ENCODE data around the gene PNMA8C.

DNA sequence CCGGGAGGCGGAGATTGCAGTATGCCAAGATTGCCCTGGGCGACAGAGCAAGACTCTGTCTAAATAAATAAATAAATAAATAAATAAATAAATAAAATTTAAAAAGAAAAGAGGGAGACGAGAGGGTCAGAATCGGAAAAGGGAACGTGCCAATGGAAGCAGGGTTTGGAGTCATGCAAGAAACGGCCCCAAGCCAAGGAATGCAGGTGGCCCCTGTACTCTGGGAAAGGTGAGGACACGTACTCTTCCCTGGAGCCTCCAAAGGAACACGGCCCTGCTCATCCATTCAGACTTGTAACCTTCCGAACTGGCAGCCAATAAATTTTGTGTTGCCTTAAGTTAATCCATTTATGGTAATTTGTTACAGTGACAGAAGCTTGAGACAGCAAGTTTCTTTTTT lies 19.9 kb upstream of the PNMA8C start:
- TF ChIP-seq POLR2A (IDR thresholded peaks at IDR 0.05; ENCODE audit: low read length) (no peak), GATA1 (IDR thresholded peaks at IDR 0.05; ENCODE audit: low read depth, low read length) (no peak)
